ENCODE results near the gene STRAP. TPM values are rescaled to one million over a fixed set of nuclear protein-coding genes. Genes with fewer than 3 reads are reported as not detected.

The STRAP gene
- total RNA-seq, 3 donors from 2014 or later (not counting 1 experiment from before 2014, with no cell fraction given), result 90.7 to 117 (median 91.0) TPM

- no peak overlapping the region for H3K27ac ChIP-seq (ENCODE audit: low read length)
- no peaks in the 10 kb centered on the region for H3K9me3 ChIP-seq (ENCODE audit: control insufficient read depth, insufficient read depth, low read length)
- DNase-seq (no peak), ATAC-seq (no peak)
- H3K36me3 Mint-ChIP-seq, result no peaks in the 10 kb centered on the region
- intact Hi-C loops (cut with micrococcal nuclease), result no loop called here
- H3K27me3 ChIP-seq (ENCODE audit: control insufficient read depth, insufficient read depth, low read length), result no peaks in the 10 kb centered on the region
- no peaks in the 10 kb centered on the region for H3K9me3 Mint-ChIP-seq
- H3K4me1 Mint-ChIP-seq, result peaks cover 17 to 19% of the 10 kb centered on the region in 2 donors
- no peak overlapping the region for H3K27ac Mint-ChIP-seq
- H3K4me1 ChIP-seq (ENCODE audit: control insufficient read depth, insufficient read depth, low read length), result no peaks in the 10 kb centered on the region
- no peaks in the 10 kb centered on the region for H3K27me3 Mint-ChIP-seq (ENCODE audit: low read depth in 2 of 2)
- no peak overlapping the region for H3K4me3 ChIP-seq (ENCODE audit: low read length)
- WGBS (ENCODE audit: insufficient coverage), result 97% methylated on average over 6 of the region's 7 CpGs
- no peak for TF ChIP-seq CTCF (IDR thresholded peaks at IDR 0.05)
- peaks cover 1% of the 10 kb centered on the region for H3K36me3 ChIP-seq (ENCODE audit: control insufficient read depth, insufficient read depth, low read length)
- H3K4me3 Mint-ChIP-seq, result no peak overlapping the region
Observed at GRCh38 chr12:15918066-15918465, 35.9 kb downstream of the STRAP start.

- Histone ChIP-seq H3K4me1 (ENCODE audit: control insufficient read depth, insufficient read depth, low read length) (no peaks in the 10 kb centered on the region), H3K4me3 (ENCODE audit: low read length) (no peak overlapping the region), H3K36me3 (ENCODE audit: control insufficient read depth, insufficient read depth, low read length) (peaks cover 1% of the 10 kb centered on the region), H3K27me3 (ENCODE audit: control insufficient read depth, insufficient read depth, low read length) (no peaks in the 10 kb centered on the region), H3K9me3 (ENCODE audit: control insufficient read depth, insufficient read depth, low read length) (no peaks in the 10 kb centered on the region), H3K27ac (ENCODE audit: low read length) (no peak overlapping the region)
- DNase-seq (no peak), ATAC-seq (no peak)
- H3K4me1 Mint-ChIP-seq, result peaks cover 23 to 25% of the 10 kb centered on the region in 2 donors
- 81% methylated on average over 2 of the region's 2 CpGs for WGBS (ENCODE audit: insufficient coverage)
- intact Hi-C loops (cut with micrococcal nuclease), result no loop called here
- no peaks in the 10 kb centered on the region for H3K27me3 Mint-ChIP-seq (ENCODE audit: low read depth in 2 of 2)
- H3K36me3 Mint-ChIP-seq, result no peaks in the 10 kb centered on the region
- H3K27ac Mint-ChIP-seq, result no peak overlapping the region
- no peaks in the 10 kb centered on the region for H3K9me3 Mint-ChIP-seq
- no peak overlapping the region for H3K4me3 Mint-ChIP-seq
- no peak for TF ChIP-seq CTCF (IDR thresholded peaks at IDR 0.05)
Observed at GRCh38 chr12:15919418-15919817, 37.2 kb downstream of the STRAP start.

GRCh38 chr12:15924956-15925355 is 42.8 kb downstream of the STRAP start:
- H3K36me3 Mint-ChIP-seq, result no peaks in the 10 kb centered on the region
- no peaks in the 10 kb centered on the region for H3K27me3 Mint-ChIP-seq (ENCODE audit: low read depth in 2 of 2)
- no peak overlapping the region for H3K27ac Mint-ChIP-seq
- Histone ChIP-seq H3K4me3 (ENCODE audit: low read length) (no peak overlapping the region), H3K4me1 (ENCODE audit: control insufficient read depth, insufficient read depth, low read length) (no peaks in the 10 kb centered on the region), H3K27me3 (ENCODE audit: control insufficient read depth, insufficient read depth, low read length) (no peaks in the 10 kb centered on the region), H3K36me3 (ENCODE audit: control insufficient read depth, insufficient read depth, low read length) (no peaks in the 10 kb centered on the region), H3K9me3 (ENCODE audit: control insufficient read depth, insufficient read depth, low read length) (no peaks in the 10 kb centered on the region), H3K27ac (ENCODE audit: low read length) (no peak overlapping the region)
- ATAC-seq (no peak), DNase-seq (no peak)
- intact Hi-C loops (cut with micrococcal nuclease), result no loop called here
- WGBS (ENCODE audit: insufficient coverage), result no CpG with 5 or more reads among the region's 1 CpG
- no peak for TF ChIP-seq CTCF (IDR thresholded peaks at IDR 0.05)
- H3K4me3 Mint-ChIP-seq, result no peak overlapping the region
- H3K4me1 Mint-ChIP-seq, result peaks cover 29 to 30% of the 10 kb centered on the region in 2 donors
- no peaks in the 10 kb centered on the region for H3K9me3 Mint-ChIP-seq

GRCh38 chr12:15928346-15928745 is 46.2 kb downstream of the STRAP start:
- WGBS (ENCODE audit: insufficient coverage), result 76% methylated on average over 2 of the region's 2 CpGs
- no peak for ATAC-seq
- intact Hi-C loops (cut with micrococcal nuclease), result no loop called here
- DNase-seq, result no peak
- Histone ChIP-seq H3K4me3 (ENCODE audit: low read length) (no peak overlapping the region), H3K36me3 (ENCODE audit: control insufficient read depth, insufficient read depth, low read length) (no peaks in the 10 kb centered on the region), H3K27ac (ENCODE audit: low read length) (no peak overlapping the region), H3K9me3 (ENCODE audit: control insufficient read depth, insufficient read depth, low read length) (no peaks in the 10 kb centered on the region), H3K4me1 (ENCODE audit: control insufficient read depth, insufficient read depth, low read length) (no peaks in the 10 kb centered on the region), H3K27me3 (ENCODE audit: control insufficient read depth, insufficient read depth, low read length) (no peaks in the 10 kb centered on the region)
- Mint-ChIP-seq H3K27ac (no peak overlapping the region), H3K36me3 (no peaks in the 10 kb centered on the region), H3K9me3 (no peaks in the 10 kb centered on the region), H3K4me1 (peaks cover 22 to 29% of the 10 kb centered on the region in 2 donors), H3K27me3 (ENCODE audit: low read depth in 2 of 2) (no peaks in the 10 kb centered on the region), H3K4me3 (no peak overlapping the region)
- no peak for TF ChIP-seq CTCF (IDR thresholded peaks at IDR 0.05)
